HG02798 (cell line): ENCODE data around the gene AP1S3.

Experiments used
- ATAC-seq: cut with Tn5 transposase; IDR thresholded peaks from one replicate; pipeline ENCODE4 v1.9.1; 2021; ENCODE audit warnings: mild to moderate bottlenecking; ENCODE audit not compliant: unreplicated experiment, poor library complexity

Gene AP1S3

DNA sequence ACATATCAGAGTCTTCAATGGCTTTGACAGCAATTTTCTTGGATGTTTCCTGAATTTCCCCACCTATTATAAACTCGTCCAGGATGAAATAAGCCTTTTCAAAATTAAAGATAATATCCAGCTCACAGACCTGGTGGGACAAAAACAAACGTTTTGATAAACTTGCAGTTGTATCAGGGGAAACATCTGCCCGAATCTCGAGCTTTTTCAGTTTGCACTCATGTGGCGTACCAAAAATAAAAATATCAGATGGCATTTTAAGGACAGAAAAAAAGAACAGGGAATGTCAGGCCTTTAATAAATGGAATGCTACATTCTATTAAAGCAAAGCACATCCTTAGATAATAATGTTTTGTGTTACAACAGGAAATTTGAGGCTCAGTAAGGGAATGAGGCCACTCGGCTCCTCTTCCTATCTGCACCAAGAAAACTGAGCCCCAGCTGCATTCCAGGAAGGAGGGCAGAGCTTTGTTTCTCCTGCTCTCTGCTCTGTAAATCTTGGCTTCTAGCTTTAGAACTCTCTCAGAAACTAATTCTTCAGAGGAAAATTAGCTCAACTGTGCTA lies 72.1 kb downstream of the AP1S3 start:
- no peak for ATAC-seq

DNA sequence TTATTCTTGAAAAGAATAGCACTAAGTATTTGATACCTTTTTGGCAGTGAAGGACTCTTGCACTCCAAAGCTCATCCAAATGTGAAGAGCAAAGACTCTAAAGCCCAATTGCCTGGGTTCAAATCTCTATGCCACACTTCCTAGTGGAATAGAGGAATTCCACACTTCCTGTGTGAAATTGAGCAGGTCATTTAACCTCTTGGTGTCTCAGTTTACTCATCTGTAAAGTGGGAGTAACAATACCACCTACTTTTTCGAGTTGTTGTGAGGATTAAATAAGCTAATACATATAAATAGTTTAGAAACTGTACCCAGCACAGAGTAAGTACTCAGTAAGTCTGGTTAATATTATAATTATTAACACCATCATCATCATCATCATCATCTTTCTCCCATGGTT lies 72.6 kb downstream of the AP1S3 start:
- no peak for ATAC-seq

DNA sequence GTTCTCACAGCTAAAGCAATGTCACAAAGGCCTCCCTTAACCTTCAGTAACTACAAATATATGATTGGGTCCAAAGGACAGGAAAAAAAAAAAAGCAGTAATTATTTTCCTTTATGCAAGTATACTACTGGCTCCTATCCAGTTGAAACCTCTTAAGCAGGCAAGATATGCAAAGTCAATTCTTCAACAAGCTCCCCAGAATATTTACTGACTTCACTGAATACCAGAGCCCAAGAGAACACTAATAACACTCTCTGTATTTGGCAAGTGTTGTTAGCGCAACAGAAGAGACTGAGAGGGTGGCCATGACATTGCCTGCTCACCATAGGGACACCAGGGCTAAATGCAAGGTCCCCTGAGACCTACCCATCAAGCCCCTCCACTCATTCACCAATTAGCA lies 74.5 kb downstream of the AP1S3 start:
- ATAC-seq, result no peak

DNA sequence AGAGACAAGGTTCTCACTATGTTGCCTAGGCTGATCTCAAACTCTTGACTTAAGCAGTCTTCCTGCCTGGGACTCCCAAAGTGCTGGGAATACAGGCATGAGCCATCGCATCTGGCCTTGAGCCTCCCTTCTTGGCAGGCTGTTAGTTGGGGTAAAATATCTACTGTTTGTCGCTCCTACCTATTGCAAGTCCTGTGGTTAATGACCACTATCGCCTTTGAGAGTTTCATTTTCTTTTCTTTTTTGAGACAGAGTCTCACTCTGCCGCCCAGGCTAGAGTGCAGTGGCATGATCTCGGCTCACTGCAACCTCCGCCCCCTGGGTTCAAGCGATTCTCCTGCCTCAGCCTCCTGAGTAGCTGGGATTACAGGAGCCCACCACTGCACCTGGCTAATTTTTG lies 75.6 kb downstream of the AP1S3 start:
- peak; percentile 81 for ATAC-seq

DNA sequence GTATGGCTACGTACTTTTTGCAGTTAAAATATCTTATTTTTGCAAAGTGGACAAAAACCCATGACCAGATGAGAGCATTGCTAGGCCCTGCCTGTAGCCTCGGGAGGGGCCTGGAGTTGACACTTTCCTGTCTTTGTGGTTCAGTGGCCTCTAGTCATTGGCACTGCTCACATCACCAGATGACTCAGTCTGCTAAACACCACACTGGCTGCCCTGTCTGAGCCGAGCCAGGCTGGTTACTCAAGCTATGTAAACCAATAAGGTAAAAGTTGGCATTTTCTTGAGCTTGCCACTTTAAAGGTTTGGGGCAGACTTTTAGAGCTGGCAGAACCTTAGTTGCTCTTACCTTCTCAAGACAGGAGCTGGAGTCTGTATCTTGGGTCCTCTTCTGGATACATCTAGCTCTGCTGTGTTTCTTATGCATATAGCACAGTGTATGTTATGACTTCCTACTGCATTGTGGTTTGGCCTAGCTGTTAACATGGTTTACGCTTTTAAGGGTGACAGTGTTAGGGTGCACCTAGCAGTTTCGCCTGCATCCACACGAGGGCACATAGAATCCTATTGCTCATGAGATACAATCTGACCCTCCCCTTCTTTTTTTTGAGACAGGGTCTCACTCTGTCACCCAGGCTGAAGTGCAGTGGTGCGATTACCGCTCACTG lies 76.4 kb downstream of the AP1S3 start:
- ATAC-seq, result peak; percentile 82

DNA sequence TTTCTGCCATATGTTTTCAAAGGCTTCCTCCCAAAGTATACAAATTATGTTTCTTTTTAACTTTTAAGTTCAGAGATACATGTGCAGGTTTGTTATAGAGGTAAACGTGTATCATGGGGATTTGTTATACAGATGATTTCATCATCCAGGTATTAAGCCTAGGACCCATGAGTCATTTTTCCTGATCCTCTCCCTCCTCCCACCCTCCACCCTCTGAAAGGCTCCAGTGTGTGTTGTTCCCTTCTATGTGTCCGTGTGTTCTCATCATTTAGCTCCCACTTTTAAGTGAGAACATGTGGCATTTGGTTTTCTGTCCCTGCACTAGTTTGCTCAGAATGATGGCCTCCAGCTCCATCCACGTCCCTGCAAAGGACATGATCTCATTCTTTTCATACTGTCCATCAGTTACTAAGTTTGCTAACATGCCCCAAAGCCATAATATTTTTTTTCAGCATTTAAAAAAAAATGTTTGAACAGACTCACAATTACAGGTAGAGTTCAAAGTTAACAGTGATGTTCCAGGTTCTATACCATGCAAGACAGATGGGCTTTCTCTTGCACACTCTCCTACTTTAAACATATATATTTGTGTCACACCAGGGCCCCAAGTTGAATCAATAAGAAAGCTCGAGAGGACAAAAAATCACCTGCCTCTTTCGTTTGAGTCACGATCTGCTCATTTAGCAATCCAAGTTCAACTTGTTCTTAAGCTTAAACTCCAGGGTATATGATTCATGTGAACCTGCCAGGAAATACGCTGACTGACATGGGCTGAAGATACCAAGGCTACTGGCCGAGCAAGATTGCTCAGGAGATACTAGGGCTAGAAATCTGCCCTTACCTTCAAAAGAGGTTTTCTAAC lies 77.6 kb downstream of the AP1S3 start:
- ATAC-seq, result no peak

DNA sequence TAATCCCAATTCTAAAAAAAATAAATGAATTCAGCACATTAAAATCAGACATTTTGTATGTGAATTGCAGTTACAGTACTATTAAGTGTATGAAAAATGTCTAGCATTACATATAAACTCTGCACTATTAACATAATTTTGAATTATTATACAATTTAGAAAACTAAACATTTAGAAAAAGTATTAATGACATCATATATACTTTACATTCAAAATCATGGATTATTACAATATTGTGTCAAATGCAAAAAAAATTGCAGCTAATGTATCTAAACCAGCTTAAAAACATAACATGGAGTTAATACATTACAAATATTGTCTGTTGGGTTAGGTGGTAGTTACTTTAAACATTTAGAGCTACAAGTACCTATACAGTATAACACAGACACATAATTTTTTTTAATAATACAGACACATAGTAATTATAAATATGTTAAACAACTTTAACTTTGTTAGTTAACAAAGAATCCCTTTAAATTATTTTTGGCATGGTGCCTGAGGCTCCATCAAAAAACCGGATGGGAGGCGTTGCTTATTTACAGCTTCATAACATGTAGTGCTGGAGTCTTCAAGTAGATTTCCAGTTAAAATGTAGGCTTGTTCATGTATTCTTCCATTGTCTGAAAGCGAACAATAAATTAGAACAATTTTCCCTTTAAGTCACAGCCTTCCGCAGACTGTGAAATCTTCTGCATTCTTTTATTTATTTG lies 79.1 kb downstream of the AP1S3 start:
- no peak for ATAC-seq

DNA sequence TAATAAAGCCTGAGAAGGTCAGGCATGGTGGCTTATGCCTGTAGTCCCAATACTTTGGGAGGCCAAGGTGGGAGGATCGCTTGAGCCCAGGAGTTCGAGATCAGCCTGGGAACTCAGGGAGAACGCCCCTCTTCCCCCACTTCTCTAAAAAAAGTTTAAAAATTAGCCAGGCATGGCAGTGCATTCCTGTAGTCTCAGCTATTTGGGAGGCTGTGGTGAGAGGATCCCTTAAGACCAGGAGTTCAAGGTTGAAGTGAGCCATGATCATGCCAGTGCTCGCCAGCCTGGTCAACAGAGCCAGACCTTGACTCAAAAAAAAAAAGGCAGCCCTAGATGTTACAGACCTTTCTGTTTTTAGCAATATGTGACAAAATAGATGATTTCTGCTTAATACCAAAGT lies 83.4 kb downstream of the AP1S3 start:
- ATAC-seq, result no peak

DNA sequence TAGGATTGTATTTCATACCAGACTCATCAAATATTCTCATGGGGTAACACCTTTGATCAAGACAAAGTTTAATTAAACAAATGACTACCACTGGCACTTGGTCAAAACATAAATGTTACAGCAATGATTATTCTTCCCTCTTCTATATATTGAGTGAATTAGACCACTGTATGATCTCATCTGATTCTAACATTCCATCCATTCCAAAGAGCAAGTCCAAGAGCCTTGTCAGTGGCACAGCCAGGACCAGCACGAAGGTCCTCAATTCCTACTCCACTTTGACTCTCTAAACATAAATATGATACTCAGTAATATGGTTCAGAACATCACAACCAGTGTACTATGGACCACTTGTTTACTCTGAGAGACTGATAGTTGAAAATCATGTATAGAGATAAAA lies 86.4 kb downstream of the AP1S3 start:
- no peak for ATAC-seq

DNA sequence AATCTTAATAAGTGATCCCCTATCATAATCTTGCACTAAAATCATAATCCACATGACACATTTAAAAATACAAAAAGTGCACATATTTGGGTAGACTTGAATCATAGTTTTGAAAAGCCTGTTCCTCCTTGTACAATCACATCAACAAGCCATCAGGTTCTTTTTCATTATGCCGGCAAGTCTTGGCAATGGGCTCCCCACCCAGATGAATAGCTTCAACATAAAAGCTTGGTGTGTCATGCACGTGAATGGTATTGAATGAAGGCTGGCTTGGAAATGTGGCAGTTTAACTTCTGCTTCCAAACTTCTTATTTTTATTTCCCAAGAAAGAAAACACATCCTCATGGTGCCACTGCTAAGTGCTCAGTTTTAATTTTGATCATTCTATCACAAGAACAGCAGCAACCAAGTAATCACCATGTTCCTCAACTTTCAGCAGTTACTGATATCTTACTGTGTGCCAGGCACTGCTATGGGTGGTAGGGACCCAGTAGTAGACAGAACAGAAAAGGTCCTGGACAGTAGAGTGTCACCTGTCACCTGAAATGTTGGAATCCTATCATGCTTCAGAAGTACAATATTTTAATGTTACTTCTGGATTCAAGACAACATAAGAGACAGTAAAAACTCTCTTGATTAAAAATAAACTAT lies 89.9 kb downstream of the AP1S3 start:
- ATAC-seq, result no peak

DNA sequence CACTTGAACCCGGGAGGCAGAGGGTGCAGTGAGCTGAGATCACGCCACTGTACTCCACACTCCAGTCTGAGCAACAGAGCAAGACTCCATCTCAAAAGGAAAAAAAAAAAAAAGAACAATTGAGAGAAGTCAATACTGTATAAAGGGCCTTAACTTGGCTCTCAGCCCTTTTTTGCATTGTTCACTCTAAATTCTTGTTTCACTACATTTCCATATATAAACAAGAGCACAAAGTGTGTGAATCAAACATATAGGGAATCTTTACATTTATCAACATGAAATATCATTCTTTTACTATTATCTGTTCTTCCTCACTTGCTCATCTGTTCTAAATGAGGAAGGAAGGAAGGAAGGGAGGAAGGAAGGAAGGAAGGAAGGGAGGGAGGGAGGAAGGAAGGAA lies 90.8 kb downstream of the AP1S3 start:
- ATAC-seq, result no peak

DNA sequence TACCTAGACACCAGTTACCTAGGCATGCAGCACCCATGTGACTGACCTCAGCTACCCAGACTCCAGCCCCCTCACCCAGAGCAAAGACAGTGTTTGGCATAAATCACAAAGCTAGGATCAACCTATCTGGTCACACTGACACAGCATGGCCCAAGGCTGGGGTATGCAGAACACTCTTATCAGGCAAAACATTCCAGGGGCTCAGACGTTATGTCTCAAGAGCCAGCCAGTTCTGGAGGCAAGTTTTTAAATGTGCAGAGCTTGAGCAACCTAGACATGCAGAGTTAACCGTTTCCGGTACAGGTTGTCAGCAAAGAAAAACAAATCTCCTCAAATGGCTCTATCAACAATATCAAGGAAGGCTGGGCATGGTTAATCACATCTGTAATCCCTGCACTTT lies 92.8 kb downstream of the AP1S3 start:
- ATAC-seq, result no peak

DNA sequence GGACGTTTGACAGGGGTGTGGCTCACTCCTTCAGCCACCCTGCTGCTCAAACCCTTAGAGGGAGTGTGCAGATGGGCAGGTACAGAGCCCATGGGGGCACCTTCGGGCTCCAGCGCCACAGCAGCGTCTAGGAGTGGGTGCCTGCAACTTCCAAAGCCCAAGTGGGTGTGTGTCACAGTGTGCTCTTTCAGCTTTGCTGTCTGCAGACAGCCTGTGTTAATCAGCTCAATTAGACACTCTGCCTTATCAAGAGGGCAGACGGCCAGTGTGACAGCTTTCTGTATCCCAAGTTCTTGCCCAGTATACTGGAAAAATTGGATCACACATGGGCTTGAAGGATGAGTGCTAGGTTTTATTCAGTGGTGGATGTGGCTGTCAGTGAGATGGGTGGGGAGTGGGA lies 96.7 kb downstream of the AP1S3 start:
- ATAC-seq, result no peak

DNA sequence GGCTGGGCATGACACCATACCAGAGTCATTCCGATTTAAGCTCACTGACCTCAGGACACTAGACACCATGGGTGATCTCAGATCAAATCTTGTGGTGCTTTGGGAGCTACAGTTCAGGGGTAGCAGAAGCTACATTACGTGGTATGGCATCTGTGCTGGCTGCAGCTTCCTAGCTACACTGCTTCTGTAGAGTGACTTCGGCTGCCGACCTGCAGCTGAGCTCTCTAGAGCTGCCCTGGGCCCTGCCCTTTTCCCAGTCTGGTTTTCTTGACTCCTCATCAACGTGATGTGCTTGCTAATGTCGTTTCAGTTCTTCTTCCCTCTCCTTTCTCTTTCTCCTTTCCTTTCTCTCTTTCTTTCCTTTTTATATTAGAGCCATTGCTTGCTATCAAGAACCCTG lies 100.2 kb downstream of the AP1S3 start:
- no peak for ATAC-seq

DNA sequence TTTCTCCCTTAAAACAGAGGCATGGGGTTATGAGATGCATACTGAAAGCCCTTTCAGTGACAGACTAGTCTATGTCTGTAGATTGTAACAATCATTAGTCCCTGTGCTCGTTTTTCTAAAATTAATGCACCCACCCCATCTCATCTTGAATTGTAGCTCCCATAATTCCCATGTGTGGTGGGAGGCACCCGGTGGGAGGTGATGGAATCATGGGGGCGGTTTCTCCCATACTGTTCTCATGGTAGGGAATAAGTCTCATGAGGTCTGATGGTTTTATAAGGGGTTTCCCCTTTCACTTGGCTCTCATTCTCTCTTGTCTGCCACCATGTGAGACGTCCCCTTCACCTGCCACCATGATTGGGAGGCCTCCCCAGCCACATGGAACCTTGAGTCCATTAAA lies 100.9 kb downstream of the AP1S3 start:
- ATAC-seq, result no peak

DNA sequence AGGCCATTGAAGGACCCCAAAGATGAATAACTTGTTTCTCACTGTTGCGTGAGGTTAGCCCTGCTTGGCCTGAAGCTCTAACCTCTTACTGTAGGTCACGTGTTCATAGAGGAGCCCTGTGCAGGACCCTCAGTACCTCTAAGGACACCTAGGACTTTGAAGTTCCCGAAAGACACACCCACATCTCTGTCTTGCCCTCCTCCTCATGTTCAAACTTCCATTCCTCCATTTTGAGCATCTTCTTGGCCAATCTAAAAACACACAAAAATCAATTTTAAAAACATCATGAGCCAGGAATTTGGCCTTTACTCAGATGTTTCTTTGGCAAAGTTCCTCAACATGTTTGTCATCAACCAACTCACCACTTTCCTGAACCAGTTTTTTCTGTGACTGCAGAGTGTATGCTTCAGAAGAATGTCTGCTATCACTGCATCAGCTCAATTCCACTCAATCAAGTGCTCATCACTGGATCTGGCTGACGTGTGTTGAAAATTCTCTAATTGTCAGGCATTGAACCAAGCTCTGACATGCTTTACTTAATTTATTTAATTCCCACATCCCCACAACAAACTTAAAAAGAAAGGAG lies 101.6 kb downstream of the AP1S3 start:
- ATAC-seq, result no peak

DNA sequence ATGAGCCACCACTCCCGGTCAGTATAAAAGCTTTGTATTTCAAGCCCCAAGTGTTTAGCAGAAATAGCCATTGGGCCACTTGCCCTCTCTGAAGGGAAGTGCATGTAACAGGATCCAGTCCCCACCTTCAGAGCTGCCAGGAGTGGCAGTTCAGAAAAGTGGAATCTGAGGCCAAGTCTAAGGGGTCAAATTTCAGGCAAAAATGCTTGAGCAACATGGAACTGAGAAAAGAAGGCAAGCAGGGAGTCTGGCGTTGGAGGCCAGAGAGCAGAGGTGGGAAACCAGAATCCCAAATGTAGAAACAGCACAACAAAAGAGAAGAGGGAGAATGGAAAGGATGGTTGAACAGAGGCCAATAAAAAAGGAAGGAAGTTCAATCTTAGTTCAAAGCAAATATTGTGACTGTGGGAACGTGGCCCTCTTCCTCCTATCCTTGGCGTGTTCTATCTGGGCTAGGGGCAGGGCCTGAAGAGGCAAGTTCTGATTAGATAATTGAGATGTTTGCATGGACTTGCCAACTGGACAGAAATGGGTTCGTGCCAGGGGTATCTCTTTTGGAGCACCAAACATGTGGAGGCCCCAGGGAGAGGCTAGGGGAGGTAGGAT lies 102.2 kb downstream of the AP1S3 start:
- ATAC-seq, result no peak

DNA sequence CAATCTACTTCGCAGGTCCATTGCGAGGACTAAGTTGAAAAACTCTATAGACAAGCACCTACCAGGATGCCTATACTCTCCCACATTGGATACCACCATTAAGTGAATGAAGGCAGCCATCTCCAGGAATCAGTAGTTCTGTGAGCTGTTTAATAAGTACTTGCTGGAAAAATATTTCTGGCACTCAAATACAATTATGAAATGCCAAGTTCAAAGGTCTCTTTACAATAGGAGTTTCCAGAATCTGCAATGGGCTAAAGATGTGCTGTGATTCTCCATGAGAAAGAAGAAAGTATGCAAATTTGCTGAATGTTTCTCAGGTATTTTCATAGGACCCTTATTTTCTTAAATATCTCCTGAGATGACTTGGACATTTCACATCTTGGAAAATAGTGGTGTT lies 103.0 kb downstream of the AP1S3 start:
- no peak for ATAC-seq

DNA sequence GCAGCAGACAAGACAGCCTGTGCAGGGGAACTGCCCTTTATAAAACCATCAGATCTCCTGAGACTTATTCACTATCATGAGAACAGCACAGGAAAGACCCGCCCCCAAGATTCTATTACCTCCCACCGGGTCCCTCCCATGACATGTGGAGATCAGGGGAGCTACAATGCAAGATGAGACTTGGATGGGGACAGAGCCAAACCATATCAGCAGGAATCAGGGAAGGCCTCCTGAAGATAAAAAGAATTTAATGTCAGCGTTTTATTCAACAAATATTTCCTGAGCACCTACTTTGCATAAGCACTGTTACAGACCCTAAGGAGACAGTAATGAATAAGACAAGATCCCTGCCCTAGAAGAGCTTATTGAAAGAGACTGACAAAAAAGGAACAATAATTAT lies 105.0 kb downstream of the AP1S3 start:
- ATAC-seq, result no peak

DNA sequence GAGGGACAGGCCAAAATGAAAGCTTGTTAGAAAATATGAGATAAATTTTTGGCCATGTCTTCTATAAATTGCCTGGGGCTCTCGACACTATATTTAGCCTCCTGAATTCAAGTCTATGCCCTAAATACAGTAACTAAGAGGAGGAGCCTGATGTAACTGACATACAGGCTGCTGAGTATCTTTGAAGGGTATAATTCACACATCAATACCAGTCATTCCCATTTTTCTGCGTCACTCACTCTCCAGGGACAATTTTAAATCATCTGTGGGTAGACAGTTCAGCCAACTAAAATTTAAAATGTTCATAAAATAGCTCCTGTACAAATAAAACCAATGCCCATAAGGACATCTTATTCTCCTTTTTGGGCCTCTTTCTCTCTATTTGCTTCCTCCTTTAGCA lies 105.9 kb downstream of the AP1S3 start:
- ATAC-seq, result no peak
